ENCODE results near the gene SPINDOC.
"Not testable (repeated sequence)": the region's sequence is repeated elsewhere in the genome, so short reads cannot be mapped to it uniquely, and the experiment has no call there.

Gene SPINDOC, protein sequence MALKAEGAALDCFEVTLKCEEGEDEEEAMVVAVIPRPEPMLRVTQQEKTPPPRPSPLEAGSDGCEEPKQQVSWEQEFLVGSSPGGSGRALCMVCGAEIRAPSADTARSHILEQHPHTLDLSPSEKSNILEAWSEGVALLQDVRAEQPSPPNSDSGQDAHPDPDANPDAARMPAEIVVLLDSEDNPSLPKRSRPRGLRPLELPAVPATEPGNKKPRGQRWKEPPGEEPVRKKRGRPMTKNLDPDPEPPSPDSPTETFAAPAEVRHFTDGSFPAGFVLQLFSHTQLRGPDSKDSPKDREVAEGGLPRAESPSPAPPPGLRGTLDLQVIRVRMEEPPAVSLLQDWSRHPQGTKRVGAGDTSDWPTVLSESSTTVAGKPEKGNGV

DNA sequence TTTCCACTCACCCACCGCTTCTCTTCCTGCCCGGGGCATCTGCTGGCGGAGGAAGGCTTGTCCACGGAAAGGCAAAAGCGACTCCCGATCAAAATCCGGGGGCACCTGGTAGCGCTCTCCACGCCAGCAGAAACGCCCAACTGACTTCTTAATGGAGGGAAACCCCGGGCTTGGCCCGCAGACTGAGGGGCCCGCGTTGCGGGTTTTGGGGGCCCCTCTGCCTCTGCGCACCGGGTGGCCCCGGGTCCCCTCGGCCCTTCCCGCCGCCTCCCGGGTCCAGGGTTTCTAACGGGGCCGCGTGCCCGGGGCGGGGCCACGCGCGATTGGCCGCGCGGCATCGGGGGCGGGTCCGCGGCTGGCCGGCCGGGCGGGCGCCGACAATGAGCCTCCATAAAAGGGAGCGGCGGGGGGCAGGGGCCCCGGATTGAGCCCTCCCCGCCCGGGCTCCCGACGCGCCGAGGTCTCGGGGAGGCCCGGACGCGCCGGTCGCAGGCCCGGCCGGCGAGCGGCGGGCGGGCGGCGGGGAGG, at the start of gene SPINDOC:
Gene SPINDOC (plus strand): TSS at position 422 of the 528 bp plus-strand sequence. CDS start 231 bp downstream, outside the sequence.
- DNase-seq: peak; percentile 73 to 80

DNA sequence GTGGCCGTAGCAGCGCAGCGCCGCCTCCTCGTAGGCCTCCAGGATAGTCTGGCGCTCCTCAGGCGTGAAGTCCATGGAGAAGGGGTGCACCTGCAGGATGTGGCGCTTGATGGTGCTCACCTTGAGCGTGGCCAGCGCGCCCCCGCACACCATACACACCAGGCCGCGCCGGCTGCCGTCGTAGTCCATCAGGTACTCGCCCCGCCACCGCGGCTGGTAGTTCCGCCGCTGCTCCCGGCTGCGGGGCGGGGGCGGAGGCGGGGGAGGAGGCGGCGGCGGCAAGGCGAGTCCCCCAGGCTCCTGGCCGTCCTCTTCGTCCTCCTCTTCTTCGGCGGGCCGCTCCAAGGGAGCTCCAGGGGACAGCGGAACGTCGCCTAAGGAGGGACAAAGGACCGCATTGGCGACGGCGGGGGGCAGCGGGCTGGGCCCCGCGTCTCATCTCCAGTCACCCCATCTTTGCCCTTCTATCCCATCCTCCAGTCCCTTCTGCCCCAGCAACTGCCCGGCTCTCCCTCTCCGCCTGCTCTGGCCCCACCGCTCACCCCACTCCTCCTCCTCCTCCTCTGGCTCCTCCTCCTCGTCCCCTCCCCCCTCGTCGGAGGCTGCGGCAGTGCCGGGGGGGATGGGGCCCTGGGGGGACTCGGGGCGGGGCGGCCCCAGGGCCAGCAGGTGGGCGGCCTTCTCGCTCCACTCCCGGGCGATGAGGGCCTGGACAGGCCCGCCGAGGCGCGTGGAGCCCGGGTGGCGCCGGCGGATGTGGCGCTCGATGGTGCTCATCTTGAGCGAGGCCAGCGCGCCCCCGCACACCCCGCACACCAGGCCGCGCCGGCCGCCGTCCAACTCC, 49.5 kb upstream of the SPINDOC start:
- DNase-seq: no peak

DNA sequence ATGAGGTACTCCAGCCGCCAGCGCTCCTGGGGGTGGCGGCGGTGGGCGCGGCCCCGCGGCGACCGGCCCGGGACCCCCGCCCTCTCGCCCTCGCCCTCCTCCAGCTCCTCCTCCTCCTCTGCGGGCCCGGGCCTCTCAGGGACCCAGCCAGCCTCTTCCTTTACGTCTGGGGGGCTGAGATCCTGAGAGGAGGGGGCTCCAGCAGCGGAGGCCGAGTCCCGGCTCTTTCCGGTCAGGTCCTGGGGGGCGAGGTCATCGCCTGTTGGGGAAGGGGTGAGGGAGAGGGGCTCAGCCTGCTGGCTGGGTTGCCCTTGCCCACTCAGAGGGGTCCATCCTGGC, 48.9 kb upstream of the SPINDOC start:
- no peak for DNase-seq

DNA sequence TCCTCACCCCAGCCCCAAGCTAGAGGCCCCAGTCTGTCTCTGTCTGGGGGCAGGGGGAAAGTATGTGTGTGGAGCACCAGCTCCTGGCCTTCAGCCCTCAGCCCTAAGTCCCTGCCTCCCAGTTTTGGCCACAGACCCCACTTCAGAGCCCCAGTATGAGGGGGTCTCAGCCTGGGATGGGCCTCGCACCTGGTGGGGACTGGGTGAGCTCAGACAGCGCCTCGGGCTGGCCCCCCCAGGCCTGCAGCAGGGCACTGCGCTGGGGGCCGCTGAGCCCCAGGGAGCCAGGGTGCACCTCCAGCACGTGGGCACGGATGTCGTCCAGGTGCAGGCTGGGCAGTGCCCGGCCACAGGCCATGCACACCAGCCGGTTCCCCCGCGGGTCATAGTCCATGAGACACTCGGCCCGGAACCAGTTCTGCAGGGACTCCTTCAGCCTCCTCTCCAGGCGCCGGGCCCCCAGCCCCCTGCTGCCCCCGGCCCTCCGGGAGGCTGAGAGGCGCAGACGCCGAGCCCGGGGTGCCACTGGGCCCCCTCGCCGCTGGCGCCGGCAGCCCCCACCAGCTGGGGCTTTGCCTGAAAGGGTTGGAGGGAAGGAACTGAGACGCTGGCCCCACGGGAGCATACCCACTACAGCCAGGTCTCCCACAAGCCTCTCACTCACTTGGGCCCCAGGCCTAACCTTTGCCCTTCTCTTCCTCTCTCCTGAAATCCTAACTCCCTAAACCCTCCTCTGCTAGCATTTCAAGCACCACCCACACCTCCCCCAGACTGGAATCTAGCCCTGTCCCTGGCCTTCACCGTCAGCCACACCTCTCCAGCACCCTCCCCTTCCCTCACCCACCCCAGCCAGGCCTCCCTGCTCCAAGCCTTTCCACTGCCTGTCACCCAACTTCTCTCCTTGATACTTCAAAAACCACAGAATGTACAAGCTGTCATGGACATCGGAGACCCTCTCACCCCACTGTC, 48.3 kb upstream of the SPINDOC start:
- no peak for DNase-seq

DNA sequence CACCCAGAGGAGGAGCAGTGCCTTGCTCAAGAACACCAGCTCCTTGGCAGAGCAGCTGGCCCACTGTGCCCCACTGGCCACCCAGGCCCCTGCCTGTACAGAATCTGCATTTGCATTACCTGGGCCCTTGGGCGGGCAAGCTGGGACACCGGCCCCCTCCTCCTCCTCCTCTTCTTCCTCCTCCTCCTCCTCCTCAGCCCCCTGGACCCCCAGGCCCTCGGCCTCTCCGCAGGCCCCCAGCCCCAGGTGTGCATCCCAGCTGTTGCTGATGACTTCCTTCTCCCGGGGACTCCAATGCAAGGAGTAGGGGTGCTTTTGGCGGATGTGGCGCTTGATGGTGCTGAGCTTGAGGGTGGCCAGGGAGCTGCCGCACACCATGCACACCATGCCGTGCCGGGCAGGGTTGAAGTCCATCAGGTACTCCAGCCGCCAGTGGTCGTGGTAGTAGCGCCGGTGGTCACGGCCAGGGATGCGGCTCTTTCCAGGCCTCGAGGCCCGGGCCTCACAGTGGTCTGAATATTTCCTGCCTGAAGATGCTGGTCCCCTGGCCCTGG, 47.5 kb upstream of the SPINDOC start:
- no peak for DNase-seq

DNA sequence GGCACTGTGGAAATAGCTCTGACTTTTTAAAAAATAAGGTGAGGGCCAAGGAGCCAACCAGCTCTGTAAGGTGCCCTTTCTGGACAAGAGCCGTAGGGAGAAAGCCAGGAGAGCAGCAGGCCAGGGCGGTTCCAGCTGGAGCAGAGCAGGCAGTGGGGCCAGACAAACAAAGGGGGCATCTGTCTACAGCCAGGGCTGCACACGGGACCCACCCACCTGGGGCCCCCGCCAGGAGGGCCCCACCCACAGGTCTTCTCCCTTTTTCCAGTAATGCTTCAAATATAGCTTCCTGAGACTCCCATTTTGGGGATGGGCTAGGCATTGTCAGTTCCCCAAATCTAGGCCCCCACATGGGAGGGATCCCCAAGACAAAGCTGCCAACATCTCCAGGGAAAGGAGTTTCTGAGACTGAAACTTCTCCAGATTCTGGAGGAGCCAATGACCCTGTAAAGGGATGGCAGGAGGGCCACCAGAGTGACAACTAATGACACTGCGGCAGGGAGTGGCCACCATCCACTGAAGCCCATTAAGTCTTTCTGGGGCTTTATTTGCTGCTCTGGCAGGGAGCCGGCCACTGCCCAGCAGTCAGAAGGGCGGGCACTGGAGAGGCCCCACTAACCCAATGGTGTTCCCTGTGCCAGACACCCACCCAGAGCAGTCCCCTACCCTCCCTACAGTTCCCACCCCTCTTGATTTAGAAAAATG, 46.6 kb upstream of the SPINDOC start:
- no peak for DNase-seq

DNA sequence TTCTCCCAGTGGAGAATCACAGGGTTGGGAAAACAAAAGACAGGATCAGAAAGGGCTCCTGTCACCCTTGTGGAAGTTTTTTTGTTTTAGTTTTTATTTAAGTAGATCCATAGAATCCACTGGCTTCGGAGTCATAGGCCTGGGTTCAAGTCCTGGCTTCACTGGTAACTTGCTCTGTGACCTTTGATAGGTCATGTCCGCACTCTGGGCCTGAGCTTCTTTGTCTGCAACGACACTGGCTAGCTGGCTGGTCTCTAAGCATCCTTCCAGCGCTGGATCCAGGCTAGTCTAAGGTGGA, 46.0 kb upstream of the SPINDOC start:
- DNase-seq: no peak

DNA sequence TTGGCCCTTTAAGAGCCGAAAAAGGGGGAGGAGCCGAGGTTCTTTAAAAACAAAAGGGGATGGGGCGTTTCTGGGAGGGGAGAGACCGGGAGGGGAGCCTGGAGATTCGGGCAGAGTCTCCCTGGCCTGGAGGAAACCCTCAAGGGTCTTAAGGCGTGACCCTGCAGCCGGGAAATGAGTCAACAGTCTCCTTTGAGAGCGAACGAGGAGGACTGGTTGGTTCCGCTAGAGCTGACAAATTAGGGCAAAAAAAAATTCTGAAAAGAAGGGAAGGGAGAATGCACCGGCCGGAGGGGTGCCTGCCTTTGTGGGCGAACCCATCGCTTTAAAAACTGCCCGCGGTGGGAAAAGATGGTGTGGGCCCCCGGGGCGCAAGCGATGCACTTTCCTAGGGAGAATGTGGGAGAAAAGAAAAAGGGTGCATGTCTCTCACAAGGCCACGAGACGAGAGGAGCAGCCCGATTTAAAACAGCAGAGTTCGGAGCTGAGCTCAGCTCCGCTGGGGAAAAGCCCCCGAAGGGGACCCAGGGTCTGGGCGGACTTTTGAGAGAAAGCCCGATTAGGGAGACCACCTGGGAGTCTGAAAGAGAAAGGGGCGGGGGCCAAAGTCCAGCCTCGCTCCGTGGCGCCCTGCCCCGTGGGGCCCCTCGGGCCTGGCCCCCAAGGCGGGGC, 45.6 kb upstream of the SPINDOC start:
- DNase-seq: peak; percentile 23 to 48

DNA sequence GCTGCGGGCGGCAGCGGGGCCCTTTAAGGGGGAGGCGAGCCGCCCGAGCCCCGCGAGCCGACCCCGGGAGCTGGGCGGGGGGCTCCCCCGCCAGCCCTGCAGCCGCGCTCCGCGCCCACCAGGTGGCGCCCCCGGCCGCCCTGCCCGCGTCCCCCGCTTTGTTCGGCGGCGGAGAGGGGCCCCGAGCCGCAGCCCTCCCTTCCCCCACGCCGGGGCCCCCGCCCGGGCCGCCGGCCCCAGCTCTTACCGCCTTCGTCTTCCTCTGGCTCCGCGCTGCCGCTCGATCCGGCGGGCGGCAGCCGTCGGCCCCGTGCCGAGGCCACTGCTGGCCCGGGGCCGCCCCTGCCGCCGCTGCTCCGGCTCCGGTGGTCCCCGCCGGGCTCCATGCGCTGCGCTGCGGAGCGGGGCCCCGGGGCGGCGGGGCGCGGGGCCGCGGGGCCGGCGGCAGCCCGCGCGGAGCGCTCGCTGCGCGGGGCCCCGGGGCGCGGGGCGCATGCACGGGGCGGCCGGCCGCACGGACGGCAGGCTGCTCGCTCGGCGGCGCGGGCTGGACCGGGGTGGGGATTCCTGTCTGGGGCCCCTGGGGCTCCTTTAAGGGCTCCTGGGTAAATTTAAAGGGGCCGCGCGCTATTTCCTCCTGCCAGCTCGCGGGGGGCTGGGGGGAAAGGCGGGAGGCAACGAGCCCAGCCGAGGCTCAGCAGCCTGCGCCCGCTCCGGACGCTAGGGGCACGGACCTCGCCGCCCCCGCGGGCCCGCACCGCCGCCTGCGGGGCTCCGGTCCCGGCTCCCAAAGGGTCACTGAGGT, 44.8 kb upstream of the SPINDOC start, which contains the start of gene ZFTA:
Gene ZFTA (minus strand): TSS at position 539 of the 805 bp plus-strand sequence. CDS start 153 bp downstream, at position 386.
- DNase-seq: peak; percentile 62

DNA sequence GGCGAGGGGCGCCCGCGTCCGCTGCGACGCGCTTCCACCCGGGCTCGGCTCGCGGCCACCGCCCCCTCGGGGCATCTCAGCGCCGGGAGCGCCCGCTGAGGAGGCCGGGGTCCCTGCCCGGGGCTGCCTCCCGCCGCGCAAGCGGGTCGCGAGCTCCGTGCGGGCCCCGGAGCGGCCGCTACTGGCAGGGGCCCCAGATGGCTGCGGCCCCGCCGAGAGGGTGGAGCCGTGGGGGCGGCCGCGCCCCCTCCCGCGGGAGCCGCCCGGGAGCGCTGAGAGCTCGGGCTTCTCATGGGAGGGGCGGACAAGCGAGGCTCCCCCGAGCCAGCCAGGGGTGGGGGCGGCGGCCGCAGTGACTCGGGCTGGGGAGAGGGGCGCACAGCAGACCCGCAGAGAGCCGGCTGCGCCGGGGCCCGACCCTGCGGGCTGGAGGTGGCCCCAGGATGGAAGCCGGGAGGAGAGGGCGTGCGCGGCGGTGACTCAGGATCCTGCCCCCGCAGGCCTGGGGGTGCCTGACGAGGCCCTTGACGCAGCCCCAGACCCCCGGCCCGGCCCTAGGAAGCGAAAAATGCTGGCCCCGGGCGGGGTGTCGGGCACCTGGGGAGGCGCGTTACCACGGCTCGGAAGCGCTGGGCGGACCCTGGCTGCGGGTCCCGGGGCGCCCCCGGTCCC, 44.1 kb upstream of the SPINDOC start:
- DNase-seq: peak; percentile 23 to 31

DNA sequence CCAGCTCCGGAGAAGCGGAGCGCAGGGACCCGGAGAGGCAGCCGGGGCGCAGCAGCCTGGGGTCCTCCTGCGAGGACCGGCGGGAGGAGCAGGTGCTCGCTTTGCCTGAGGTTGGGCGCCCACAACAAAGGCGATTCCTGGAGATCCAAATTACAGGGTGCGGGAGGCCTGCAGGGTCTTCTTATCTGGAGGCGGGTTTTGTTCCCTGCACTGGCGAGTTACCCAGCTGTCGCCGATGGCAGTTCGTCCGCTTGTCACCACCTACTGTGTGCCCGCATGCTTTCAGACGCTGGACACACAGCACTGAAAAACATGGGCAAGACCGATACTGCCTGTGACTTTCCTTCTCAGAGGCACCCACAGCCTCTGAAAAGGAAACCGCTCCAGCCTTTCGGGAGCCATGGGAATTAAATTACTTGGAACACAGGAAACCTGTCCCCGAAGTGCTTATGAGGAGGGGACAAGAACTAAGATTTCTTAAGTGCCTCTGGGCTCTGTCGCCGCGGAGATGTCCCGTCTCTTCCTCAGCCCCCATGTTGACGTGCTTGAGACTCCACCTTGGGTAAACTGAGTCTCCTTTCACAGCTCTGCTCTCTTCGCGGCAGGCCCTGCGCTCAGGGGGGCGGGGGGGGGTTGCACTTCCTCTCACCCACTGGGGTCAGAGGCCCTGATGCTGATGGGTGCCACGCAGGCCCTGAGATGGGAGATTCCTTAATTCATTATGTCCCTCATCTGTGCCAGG, 43.4 kb upstream of the SPINDOC start:
- peak in 1 of 2 donors; percentile 2 for DNase-seq

DNA sequence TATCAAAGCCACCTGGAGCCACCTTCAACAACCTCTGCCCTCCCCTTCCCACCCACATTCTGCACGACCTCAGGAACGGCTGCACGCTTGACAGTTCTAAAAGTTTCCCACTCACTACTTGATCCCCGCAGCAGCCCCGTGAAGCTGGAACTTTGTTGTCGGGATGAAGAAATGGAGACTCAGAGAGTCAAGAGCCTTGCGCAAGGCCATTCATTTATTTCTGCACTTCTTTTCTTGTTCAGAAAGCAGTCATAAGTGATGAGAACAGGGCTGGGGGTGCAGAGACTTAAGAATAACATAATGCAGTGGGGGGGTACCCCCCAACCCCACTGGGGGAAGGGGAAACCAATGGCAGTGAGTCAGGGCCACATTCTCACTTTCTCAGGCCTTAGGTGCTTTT, 42.5 kb upstream of the SPINDOC start:
- no peak for DNase-seq

DNA sequence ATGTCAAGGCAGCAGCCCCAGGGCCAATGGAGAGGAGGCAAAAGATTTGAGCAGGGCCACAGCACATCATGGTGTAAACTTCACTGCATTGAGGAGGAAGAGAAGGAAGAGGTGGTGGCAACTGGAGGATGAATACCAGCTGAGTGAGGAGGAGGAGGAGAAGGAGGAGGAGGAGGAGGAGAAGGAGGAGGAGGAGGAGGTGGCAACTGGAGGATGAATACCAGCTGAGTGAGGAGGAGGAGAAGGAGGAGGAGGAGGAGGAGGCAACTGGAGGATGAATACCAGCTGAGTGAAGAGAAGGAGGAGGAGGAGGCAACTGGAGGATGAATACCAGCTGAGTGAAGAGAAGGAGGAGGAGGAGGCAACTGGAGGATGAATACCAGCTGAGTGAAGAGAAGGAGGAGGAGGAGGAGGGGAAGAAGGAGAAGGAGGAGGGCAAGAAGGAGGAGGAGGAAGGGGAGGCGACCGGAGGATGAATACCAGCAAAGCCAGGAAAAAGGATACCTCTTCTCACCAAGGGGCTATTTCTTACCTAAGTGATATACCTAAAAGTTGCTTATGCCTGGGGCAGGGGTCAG, 41.4 kb upstream of the SPINDOC start:
- not testable (repeated sequence) for DNase-seq

DNA sequence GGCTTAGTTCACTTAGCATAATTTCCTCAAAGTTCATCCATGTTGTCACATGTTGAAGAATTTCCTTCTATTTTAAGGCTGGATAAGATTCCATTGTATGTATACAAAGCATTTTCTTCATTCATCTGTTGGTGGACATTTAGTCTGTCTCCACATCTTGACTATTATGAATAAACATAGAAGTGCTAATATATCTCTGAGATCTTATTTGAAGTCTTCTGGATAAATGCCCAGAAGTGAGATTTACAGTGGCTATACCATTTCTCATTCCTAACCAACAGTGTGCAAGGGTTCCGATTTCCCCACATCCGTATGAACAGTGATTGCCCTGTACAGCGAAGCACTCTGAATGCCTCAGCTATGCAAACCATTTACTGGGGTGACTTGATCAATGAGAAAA, 38.1 kb upstream of the SPINDOC start:
- DNase-seq: no peak

DNA sequence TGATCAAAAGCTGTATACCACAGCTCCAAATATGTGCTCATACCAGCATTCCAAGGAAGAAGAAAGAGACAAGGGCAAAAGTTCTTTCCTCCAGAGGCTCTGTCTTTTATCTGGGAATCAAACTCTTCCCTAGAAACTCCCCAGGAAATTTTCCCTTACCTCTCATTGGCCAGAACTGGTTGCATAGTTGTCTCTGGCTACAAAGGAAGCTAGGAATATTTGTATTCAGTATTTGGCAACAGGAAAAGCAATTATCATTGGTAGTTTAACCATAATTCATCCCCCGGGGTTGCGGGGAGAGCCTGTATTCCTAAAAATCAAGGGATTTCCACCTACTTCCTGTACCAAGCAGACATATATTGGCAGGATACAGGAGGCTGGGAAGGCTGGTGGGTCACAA, 34.2 kb upstream of the SPINDOC start:
- no peak for DNase-seq

DNA sequence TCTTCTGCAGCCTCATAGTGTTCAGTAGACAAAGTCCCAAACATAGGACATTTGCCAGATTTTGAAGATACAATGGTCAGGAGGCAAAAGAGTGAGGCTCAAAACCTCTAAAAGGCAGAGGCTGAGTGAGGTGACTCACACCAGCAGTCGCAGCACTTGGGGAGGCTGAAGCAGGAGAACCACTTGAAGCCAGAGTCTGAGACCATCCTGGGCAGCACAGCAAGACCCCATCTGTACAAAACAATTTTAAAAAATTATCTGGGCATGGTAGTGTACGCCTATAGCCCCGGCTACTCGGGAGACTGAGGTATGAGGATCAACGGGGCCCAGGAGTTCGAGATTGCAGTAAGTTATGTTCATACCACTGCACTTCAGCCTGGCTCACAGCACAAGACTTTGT, 30.5 kb upstream of the SPINDOC start:
- no peak for DNase-seq

DNA sequence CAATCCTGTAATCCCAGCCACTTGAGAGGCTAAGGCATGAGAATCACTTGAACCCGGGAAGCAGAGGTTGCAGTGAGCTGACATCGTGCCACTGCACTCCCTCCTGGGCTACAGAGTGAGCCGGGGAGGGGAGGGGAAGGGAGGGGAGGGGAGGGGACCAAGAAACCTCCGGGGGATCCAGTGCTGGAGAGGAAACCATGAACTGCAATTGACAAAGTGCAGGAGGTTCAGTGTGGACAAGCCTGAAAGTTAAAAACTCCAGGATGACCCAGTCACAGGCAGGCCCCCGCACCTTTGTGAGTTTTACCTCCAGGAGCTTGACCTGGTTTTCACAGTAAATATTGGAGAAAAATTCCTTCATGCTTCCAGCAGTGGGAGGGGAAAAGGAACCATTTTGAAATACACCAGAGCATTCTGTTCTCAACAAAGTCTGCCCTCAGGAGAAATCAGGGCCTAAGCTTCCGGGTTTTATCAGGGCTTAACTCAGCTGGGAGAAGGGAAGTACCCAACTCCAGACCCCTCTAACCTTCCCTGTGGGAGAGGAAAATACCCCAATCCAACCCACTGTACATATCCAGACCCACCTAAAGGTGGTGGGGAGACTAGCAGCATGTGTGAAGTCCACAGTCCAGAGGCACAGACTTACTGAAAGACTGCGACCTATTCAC, 29.2 kb upstream of the SPINDOC start:
- no peak for DNase-seq

DNA sequence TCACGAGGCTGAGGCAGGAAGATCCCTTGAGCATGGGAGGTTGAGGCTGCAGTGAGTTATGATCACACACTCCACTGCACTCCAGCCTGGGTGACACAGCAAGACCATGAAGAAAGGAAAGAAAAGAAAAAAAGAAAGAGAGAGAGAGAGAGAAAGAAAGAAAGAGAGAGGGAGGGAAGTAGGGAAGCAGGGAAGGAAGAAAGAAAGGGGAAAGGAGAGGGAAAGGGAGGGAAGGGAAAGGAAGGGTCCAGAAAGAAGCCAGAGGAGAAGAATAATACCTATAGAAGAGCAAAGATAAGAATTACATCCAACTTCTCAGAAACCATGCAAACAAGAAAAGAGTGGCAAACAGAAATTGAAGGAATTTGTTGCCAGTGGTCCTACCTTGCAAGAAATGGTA, 27.4 kb upstream of the SPINDOC start:
- DNase-seq: no peak
